HCT116 (cell line): ENCODE results near the gene PKNOX2. TPM values are rescaled to one million over a fixed set of nuclear protein-coding genes. Genes with fewer than 3 reads are reported as not detected.

Experiments
- ATAC-seq: fragments of 200-7000 bp; cut with Tn5 transposase; 2 replicates; pipeline ENCODE4 v1.9.1; 2020; ENCODE audit warnings: mild to moderate bottlenecking, moderate library complexity
- BruUV-seq: library from RNA; stranded (reverse); fragments of 400-500 nt; replicated peaks from 2 replicates; lab custom pipeline; 2021; lab: Mats Ljungman, UMichigan
- CTCF ChIA-PET: fragments of 300-600 bp; sonication (Branson Sonifier 250); formaldehyde crosslinking; loops from one replicate; lab custom pipeline; 2021; ENCODE audit warnings: antibody characterized with exemption; lab: Charles Lee
- POLR2A ChIA-PET: fragments of 300-600, 350-600 bp; sonication (Branson Sonifier 250); formaldehyde crosslinking; loops from one replicate; lab custom pipeline; 2021; ENCODE audit warnings: antibody characterized with exemption; lab: Charles Lee
- RAD21 ChIA-PET, 2 experiments: fragments of 300-600 bp; sonication (Branson Sonifier 250); formaldehyde crosslinking; loops; one replicate each; lab custom pipeline; 2023; ENCODE audit warnings: low total read pairs in 2 of 2; ENCODE audit not compliant: uncharacterized antibody in 2 of 2, unreplicated experiment in 2 of 2, low non-redundant PET in 1 of 2; lab: Charles Lee
- DNase-seq: peaks from one replicate; pipeline ENCODE4 v3.0.0-alpha.2; 2010; ENCODE audit warnings: low read depth, low spot score
- H2AFZ ChIP-seq: fragments of 200-600 bp; shearing (Covaris generic), sonication (generic); 2 replicates; pipeline ENCODE4 v1.6.1; 2017; ENCODE audit warnings: low read depth, mixed run types, mixed read lengths, antibody characterized with exemption, low read length; ENCODE audit not compliant: poor library complexity, severe bottlenecking
- H3K27ac ChIP-seq: 2 replicates; pipeline ENCODE4 v1.5.1; 2012; ENCODE audit warnings: low read depth, low read length
- H3K27me3 ChIP-seq: fragments of 200-600 bp; sonication (generic); 2 replicates; pipeline ENCODE4 v1.6.1; 2016; ENCODE audit warnings: mixed run types, low read length, mixed read lengths; ENCODE audit not compliant: insufficient read depth
- H3K36me3 ChIP-seq, 2 experiments: fragments of 200-500 bp in 1 of 2; fragments of 200-600 bp in 1 of 2; sonication (Bioruptor generic) in 1 of 2; sonication (generic) in 1 of 2; 2 replicates each; pipeline versions ENCODE4 v1.5.1 to v1.6.1; 2014 to 2016; ENCODE audit warnings: low read length in 2 of 2, inconsistent platforms in 1 of 2, mixed read lengths in 1 of 2, mixed run types in 1 of 2; ENCODE audit not compliant: insufficient read depth in 2 of 2, control insufficient read depth in 1 of 2
- H3K4me1 ChIP-seq, 2 experiments: fragments of 200-600 bp in 1 of 2; sonication (generic) in 1 of 2; 2 replicates each; pipeline versions ENCODE4 v1.5.1 to v1.6.1; 2012 to 2017; ENCODE audit warnings: low read length in 2 of 2, inconsistent platforms in 1 of 2, mild to moderate bottlenecking in 1 of 2, mixed read lengths in 1 of 2, mixed run types in 1 of 2, moderate library complexity in 1 of 2; ENCODE audit not compliant: insufficient read depth in 2 of 2, control insufficient read depth in 1 of 2
- H3K4me2 ChIP-seq: fragments of 200-600 bp; sonication (generic); 2 replicates; pipeline ENCODE4 v1.6.1; 2017; ENCODE audit warnings: mixed run types, low read length, mixed read lengths
- H3K4me3 ChIP-seq, 2 experiments: fragments of 200-600 bp in 1 of 2; sonication (generic) in 1 of 2; replicated peaks in 1 of 2; 2 replicates each; pipeline ENCODE4 v1.5.1; 2011 to 2016; ENCODE audit warnings: low read length in 2 of 2, control low read depth in 1 of 2, low read depth in 1 of 2, mild to moderate bottlenecking in 1 of 2, mixed read lengths in 1 of 2, mixed run types in 1 of 2
- H3K79me2 ChIP-seq: fragments of 200-600 bp; sonication (generic); 2 replicates; pipeline ENCODE4 v1.6.1; 2017; ENCODE audit warnings: mild to moderate bottlenecking, mixed run types, low read length, moderate library complexity, mixed read lengths; ENCODE audit not compliant: insufficient read depth
- H3K9ac ChIP-seq: fragments of 200-600 bp; sonication (generic); 2 replicates; pipeline ENCODE4 v1.6.1; 2016; ENCODE audit warnings: low read length, mixed read lengths
- H3K9me2 ChIP-seq: fragments of 200-600 bp; sonication (generic), shearing (Covaris generic); 2 replicates; pipeline ENCODE4 v1.6.1; 2017; ENCODE audit warnings: mixed run types, mild to moderate bottlenecking, moderate library complexity; ENCODE audit not compliant: insufficient read depth
- H3K9me3 ChIP-seq, 2 experiments: fragments of 200-500 bp in 1 of 2; fragments of 200-600 bp in 1 of 2; sonication (Bioruptor generic) in 1 of 2; sonication (generic) in 1 of 2; 2 replicates each; pipeline ENCODE4 v1.6.1; 2014 to 2017; ENCODE audit warnings: low read length in 2 of 2, mixed read lengths in 2 of 2, inconsistent platforms in 1 of 2, low read depth in 1 of 2, mild to moderate bottlenecking in 1 of 2, mixed run types in 1 of 2, moderate library complexity in 1 of 2; ENCODE audit not compliant: control insufficient read depth in 1 of 2, insufficient read depth in 1 of 2
- H4K20me1 ChIP-seq: fragments of 200-600 bp; sonication (generic), shearing (Covaris generic); 2 replicates; pipeline ENCODE4 v1.6.1; 2017; ENCODE audit warnings: mixed run types, mild to moderate bottlenecking, moderate library complexity; ENCODE audit not compliant: insufficient read depth
- ATF3 ChIP-seq: IDR thresholded peaks from 2 replicates; pipeline ENCODE4 v1.6.1; 2012
- ELF1 ChIP-seq: IDR thresholded peaks from 2 replicates; pipeline ENCODE4 v1.6.1; 2012; ENCODE audit warnings: low read depth, borderline replicate concordance
- POLR2A ChIP-seq: IDR thresholded peaks from 2 replicates; pipeline ENCODE4 v1.7.0; 2011; ENCODE audit warnings: borderline replicate concordance; ENCODE audit not compliant: insufficient read depth, insufficient read length; ENCODE audit errors: extremely low read depth
- POLR2AphosphoS5 ChIP-seq: IDR thresholded peaks from 2 replicates; pipeline ENCODE4 v1.6.1; 2011; ENCODE audit warnings: mild to moderate bottlenecking, low read depth, low read length, moderate library complexity
- RAD21 ChIP-seq: IDR thresholded peaks from 2 replicates; pipeline ENCODE4 v1.6.1; 2012; ENCODE audit warnings: low read depth, mild to moderate bottlenecking
- SP1 ChIP-seq: IDR thresholded peaks from 2 replicates; pipeline ENCODE4 v1.6.1; 2012; ENCODE audit warnings: low read depth
- SRF ChIP-seq: IDR thresholded peaks from 2 replicates; pipeline ENCODE4 v1.6.1; 2012; ENCODE audit warnings: low read depth
- TCF7L2 ChIP-seq: IDR thresholded peaks from 2 replicates; pipeline ENCODE4 v1.7.0; 2011; ENCODE audit warnings: borderline replicate concordance, inconsistent platforms; ENCODE audit not compliant: insufficient read depth, insufficient read length; ENCODE audit errors: extremely low read depth
- YY1 ChIP-seq: IDR thresholded peaks from 2 replicates; pipeline ENCODE4 v1.6.1; 2011; ENCODE audit warnings: low read length, low read depth, moderate library complexity, mild to moderate bottlenecking; ENCODE audit not compliant: insufficient replicate concordance; ENCODE audit errors: extremely low read depth
- ZBTB33 ChIP-seq: IDR thresholded peaks from 2 replicates; pipeline ENCODE4 v1.6.1; 2011; ENCODE audit warnings: mild to moderate bottlenecking, low read length, moderate library complexity; ENCODE audit not compliant: insufficient replicate concordance; ENCODE audit errors: extremely low read depth
- ZFX ChIP-seq: fragments of 450-650 bp; IDR thresholded peaks from 2 replicates; pipeline ENCODE4 v1.6.1; 2017
- intact Hi-C: fragments of 100-400 bp; cut with micrococcal nuclease; formaldehyde crosslinking; loops from 2 replicates; pipeline ENCODE4 v1.10.0; 2022
- total RNA-seq: library from RNA; stranded (reverse); gene quantifications from one replicate; pipeline ENCODE4 v1.2.1, GENCODE V29; 2021; ENCODE audit not compliant: unreplicated experiment

Gene PKNOX2
- total RNA-seq, 1 experiment from 2014 or later: 0.20 TPM

DNA sequence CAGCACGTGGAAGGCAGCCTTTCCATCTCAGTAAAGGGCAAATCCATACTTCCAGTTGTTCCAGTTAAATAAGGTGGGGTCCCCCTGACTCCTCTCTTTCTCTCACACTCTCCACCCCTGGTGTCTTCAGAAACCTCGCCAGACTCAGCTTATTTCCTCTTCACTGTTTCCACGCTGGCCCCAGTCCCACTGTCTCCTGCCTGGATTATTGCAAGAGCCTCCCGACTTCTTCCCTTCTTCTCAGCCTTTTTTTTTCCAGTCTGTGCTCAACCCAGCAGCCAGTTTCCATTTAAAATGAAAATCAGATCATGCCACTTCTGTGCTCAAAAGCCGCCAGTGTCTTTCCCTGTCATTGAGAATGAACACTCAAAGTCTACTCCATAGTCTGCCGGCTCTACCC lies 131.4 kb downstream of the PKNOX2 start:
- intact Hi-C loops: no loop called here
- Histone ChIP-seq H3K27ac (no peak overlapping the region), H3K36me3 (no peaks in the 10 kb centered on the region), H3K4me1 (peaks cover 5 to 7% of the 10 kb centered on the region in 2 experiments; a peak in 2 of 4 replicates), H4K20me1 (no peaks in the 10 kb centered on the region), H3K9ac (no peak overlapping the region), H2AFZ (no peak overlapping the region), H3K4me2 (no peak overlapping the region), H3K9me2 (no peaks in the 10 kb centered on the region), H3K9me3 (no peaks in the 10 kb centered on the region), H3K79me2 (no peaks in the 10 kb centered on the region), H3K27me3 (peaks cover 54% of the 10 kb centered on the region), H3K4me3 (no peak overlapping the region)
- no peak for DNase-seq
- POLR2A ChIA-PET: no interaction called here
- no TSS peak for BruUV-seq
- RAD21 ChIA-PET: no interaction called here
- no peak for ATAC-seq
- no peak for TF ChIP-seq ZBTB33
- no peak for TF ChIP-seq RAD21
- CTCF ChIA-PET: no interaction called here

DNA sequence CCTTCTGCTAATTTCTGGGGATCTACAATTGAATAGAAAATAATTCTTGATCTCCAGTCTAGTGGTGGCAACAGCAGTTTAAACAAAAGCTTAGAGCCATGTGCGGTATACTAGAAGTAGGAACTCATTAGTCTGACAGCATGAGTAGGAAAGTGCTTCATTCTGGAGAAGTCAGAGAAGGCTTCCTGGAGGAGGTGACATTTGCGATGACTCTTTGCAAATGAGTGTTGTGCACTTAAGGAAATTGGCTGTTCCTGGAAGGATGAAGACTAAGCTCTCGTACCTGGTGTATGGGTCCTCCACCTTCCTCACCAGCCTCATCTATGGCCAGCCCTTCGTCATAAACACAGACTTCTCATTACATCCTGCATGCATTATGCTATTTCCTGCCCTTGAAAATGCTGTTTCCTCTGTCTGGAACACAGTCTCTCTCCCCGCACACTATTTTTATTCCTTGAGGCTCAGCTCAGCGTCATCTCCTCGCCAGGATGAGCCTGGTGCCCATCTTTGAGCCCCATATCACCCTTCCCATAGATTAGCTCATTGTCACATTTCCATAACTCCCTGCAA lies 132.9 kb downstream of the PKNOX2 start:
- ATAC-seq (no peak), DNase-seq (no peak)
- RAD21 ChIA-PET: no interaction called here
- BruUV-seq: no TSS peak
- Histone ChIP-seq H3K27ac (no peak overlapping the region), H3K4me1 (peaks cover 5 to 10% of the 10 kb centered on the region in 2 experiments; a peak in 2 of 4 replicates), H3K9me2 (no peaks in the 10 kb centered on the region), H2AFZ (no peak overlapping the region), H3K27me3 (peaks cover 39% of the 10 kb centered on the region), H4K20me1 (no peaks in the 10 kb centered on the region), H3K9me3 (no peaks in the 10 kb centered on the region), H3K4me2 (no peak overlapping the region), H3K79me2 (no peaks in the 10 kb centered on the region), H3K9ac (no peak overlapping the region), H3K36me3 (no peaks in the 10 kb centered on the region), H3K4me3 (no peak overlapping the region)
- intact Hi-C loops: no loop called here
- CTCF ChIA-PET: interaction anchor here (0.6 kb wide), 1 partner anchor 337 kb away, joined by 3 read pairs; no protein-coding TSS in a partner anchor
- no peak for TF ChIP-seq RAD21
- TF ChIP-seq ATF3: no peak
- no peak for TF ChIP-seq YY1
- no peak for TF ChIP-seq SP1
- no peak for TF ChIP-seq ZFX
- no peak for TF ChIP-seq ELF1
- no peak for TF ChIP-seq TCF7L2
- no peak for TF ChIP-seq POLR2AphosphoS5
- no peak for TF ChIP-seq POLR2A
- TF ChIP-seq SRF: no peak
- POLR2A ChIA-PET: no interaction called here
